NOMO-1 treated with DMSO at 0.1 percent for 48 hours (cell line): ENCODE measurements around the gene NBPF4.
"Not testable (repeated sequence)": the region's sequence is repeated elsewhere in the genome, so short reads cannot be mapped to it uniquely, and the experiment has no call there.

Experiments used
- DNase-seq: peaks from one replicate; lab custom pipeline; 2025; ENCODE audit not compliant: unreplicated experiment; lab: John Stamatoyannopoulos, UW

The NBPF4 gene

GRCh38 chr1:108243976-108244375 lies at the start of gene NBPF4:
Gene NBPF4 (minus strand): TSS chr1:108244076. CDS start chr1:108243761, 315 bp downstream.
- DNase-seq: not testable (repeated sequence)

- not testable (repeated sequence) for DNase-seq
Measured at GRCh38 chr1:108282528-108283257, 38.8 kb upstream of the NBPF4 start.

GRCh38 chr1:108272485-108273327 lies 28.8 kb upstream of the NBPF4 start:
- DNase-seq: not testable (repeated sequence)

GRCh38 chr1:108267097-108267496 lies 23.2 kb upstream of the NBPF4 start:
- not testable (repeated sequence) for DNase-seq

GRCh38 chr1:108261967-108262366 lies 18.1 kb upstream of the NBPF4 start:
- DNase-seq: not testable (repeated sequence)

- not testable (repeated sequence) for DNase-seq
Measured at GRCh38 chr1:108261519-108261918, 17.6 kb upstream of the NBPF4 start.

GRCh38 chr1:108260578-108261259 lies 16.8 kb upstream of the NBPF4 start:
- DNase-seq: not testable (repeated sequence)

- not testable (repeated sequence) for DNase-seq
Measured at GRCh38 chr1:108255426-108255825, 11.6 kb upstream of the NBPF4 start.

GRCh38 chr1:108239426-108239825 lies 4.5 kb downstream of the NBPF4 start:
- DNase-seq: not testable (repeated sequence)

GRCh38 chr1:108235308-108235707 lies 8.6 kb downstream of the NBPF4 start:
- not testable (repeated sequence) for DNase-seq

GRCh38 chr1:108232183-108232582 lies 11.7 kb downstream of the NBPF4 start:
- DNase-seq: not testable (repeated sequence)

- not testable (repeated sequence) for DNase-seq
Measured at GRCh38 chr1:108229976-108230375, 13.9 kb downstream of the NBPF4 start.

GRCh38 chr1:108227772-108228171 lies 16.1 kb downstream of the NBPF4 start:
- DNase-seq: not testable (repeated sequence)

GRCh38 chr1:108226855-108227254 lies 17.0 kb downstream of the NBPF4 start:
- DNase-seq: not testable (repeated sequence)

- DNase-seq: not testable (repeated sequence)
Measured at GRCh38 chr1:108223226-108223625, 20.6 kb downstream of the NBPF4 start.

- not testable (repeated sequence) for DNase-seq
Measured at GRCh38 chr1:108217515-108218174, 26.2 kb downstream of the NBPF4 start.

GRCh38 chr1:108217007-108217406 lies 26.9 kb downstream of the NBPF4 start:
- DNase-seq: not testable (repeated sequence)

GRCh38 chr1:108216028-108216890 lies 27.6 kb downstream of the NBPF4 start:
- not testable (repeated sequence) for DNase-seq

GRCh38 chr1:108214641-108215465 lies 29.0 kb downstream of the NBPF4 start:
- DNase-seq: not testable (repeated sequence)
